ENCODE results near the gene MGAT4D. TPM values are rescaled to one million over a fixed set of nuclear protein-coding genes. Genes with fewer than 3 reads are reported as not detected.
"Not testable (repeated sequence)": the region's sequence is repeated elsewhere in the genome, so short reads cannot be mapped to it uniquely, and the experiment has no call there.

The MGAT4D gene
- total RNA-seq, 1 donor from 2014 or later: not detected

DNA sequence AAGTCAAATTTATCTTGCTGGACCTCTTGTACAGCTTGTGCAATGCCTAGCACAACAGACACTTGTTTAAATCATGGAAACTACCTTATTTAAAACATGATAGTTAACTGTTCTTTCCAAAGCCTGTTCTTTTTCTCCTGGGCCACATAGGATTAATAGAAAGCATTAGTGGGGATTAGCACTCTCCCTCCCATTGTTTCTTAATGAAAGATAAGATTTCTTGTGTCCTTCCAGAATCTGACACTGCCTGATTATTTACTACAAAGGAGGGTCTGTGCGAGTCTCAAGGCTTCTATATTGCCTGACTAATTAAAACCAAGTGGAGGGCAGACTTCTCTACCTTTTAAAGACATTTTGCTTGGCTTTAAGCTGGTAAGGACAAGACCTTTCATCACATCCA lies 17.3 kb upstream of the MGAT4D start:
- no peak for TF ChIP-seq CTCF (IDR thresholded peaks at IDR 0.05; ENCODE audit: insufficient read depth, low read length, severe bottlenecking)
- Histone ChIP-seq H3K27me3 (ENCODE audit: control insufficient read depth, insufficient read depth, low read length) (no peaks in the 10 kb centered on the region), H3K36me3 (ENCODE audit: control insufficient read depth, insufficient read depth, low read length) (no peaks in the 10 kb centered on the region), H3K4me3 (ENCODE audit: low read depth, low read length) (no peak overlapping the region)
- no peak for DNase-seq (ENCODE audit: low read depth)
- FAIRE-seq: no peak

DNA sequence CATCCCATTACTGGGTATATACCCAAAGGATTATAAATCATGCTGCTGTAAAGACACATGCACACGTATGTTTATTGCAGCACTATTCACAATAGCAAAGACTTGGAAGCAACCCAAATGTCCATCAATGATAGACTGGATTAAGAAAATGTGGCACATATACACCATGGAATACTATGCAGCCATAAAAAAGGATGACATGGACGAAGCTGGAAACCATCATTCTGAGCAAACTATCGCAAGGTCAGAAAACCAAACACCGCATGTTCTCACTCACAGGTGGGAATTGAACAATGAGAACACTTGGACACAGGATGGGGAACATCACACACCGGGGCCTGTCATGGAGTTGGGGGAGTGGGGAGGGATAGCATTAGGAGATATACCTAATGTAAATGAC lies 15.7 kb upstream of the MGAT4D start:
- FAIRE-seq; H3K4me3 ChIP-seq (ENCODE audit: low read depth, low read length); DNase-seq (ENCODE audit: low read depth); H3K27me3 ChIP-seq (ENCODE audit: control insufficient read depth, insufficient read depth, low read length); H3K36me3 ChIP-seq (ENCODE audit: control insufficient read depth, insufficient read depth, low read length): not testable (repeated sequence)

- Histone ChIP-seq H3K27me3 (ENCODE audit: control insufficient read depth, insufficient read depth, low read length) (peaks cover 8% of the 10 kb centered on the region), H3K4me3 (ENCODE audit: low read depth, low read length) (no peak overlapping the region), H3K36me3 (ENCODE audit: control insufficient read depth, insufficient read depth, low read length) (no peaks in the 10 kb centered on the region)
- no peak for DNase-seq (ENCODE audit: low read depth)
- TF ChIP-seq CTCF (IDR thresholded peaks at IDR 0.05; ENCODE audit: insufficient read depth, low read length, severe bottlenecking): no peak
- FAIRE-seq: no peak
Measured at GRCh38 chr4:140504261-140504660, 6.2 kb upstream of the MGAT4D start.

DNA sequence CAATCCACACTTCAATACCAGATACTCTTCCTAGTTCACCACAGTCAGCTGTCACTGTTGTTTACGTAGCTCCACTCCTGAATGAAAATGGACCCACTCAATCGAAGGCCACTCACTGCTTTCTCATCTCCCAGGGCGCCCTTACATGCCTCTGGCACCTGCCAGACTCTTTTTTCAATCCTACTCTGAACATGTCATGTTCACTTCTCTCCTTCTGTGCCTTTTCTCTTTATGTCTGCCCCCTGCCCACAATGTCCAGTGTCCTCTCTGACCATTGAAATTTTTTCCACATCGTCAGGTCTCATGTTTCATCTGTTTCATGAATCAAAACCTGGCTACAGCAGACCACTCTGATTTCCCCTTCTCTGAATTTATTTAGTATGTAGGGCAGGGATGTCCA lies 1.3 kb upstream of the MGAT4D start:
- Histone ChIP-seq H3K27me3 (ENCODE audit: control insufficient read depth, insufficient read depth, low read length) (peaks cover 23% of the 10 kb centered on the region), H3K4me3 (ENCODE audit: low read depth, low read length) (no peak overlapping the region), H3K36me3 (ENCODE audit: control insufficient read depth, insufficient read depth, low read length) (no peaks in the 10 kb centered on the region)
- no peak for TF ChIP-seq CTCF (IDR thresholded peaks at IDR 0.05; ENCODE audit: insufficient read depth, low read length, severe bottlenecking)
- DNase-seq (ENCODE audit: low read depth) (no peak), FAIRE-seq (no peak)

GRCh38 chr4:140497405-140497746 lies 717 bp downstream of the MGAT4D start:
- H3K36me3 ChIP-seq (ENCODE audit: control insufficient read depth, insufficient read depth, low read length): no peaks in the 10 kb centered on the region
- no peak overlapping the region for H3K4me3 ChIP-seq (ENCODE audit: low read depth, low read length)
- FAIRE-seq (no peak), DNase-seq (ENCODE audit: low read depth) (no peak)
- peaks cover 23% of the 10 kb centered on the region for H3K27me3 ChIP-seq (ENCODE audit: control insufficient read depth, insufficient read depth, low read length)
- TF ChIP-seq CTCF (IDR thresholded peaks at IDR 0.05; ENCODE audit: insufficient read depth, low read length, severe bottlenecking): no peak

DNA sequence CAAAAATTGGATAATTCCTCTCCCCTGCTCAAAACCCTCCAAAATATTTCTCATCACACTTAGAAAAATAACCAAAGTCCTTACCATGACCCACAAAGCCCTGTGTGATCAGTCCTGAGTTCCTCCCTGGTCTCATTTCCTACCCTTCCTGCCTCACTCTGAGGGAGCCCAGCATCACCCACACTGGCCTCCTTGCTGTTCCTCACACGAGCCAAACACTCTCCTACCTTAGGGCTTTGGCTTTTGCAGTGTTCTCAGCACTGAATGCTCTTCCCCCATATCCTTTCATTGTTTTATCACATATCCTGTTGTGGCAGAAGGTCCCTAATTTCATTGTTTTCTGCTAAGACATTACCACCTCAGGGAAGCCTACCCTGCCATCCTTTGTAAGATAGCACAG lies 12.2 kb downstream of the MGAT4D start:
- no peaks in the 10 kb centered on the region for H3K36me3 ChIP-seq (ENCODE audit: control insufficient read depth, insufficient read depth, low read length)
- peaks cover 1% of the 10 kb centered on the region for H3K27me3 ChIP-seq (ENCODE audit: control insufficient read depth, insufficient read depth, low read length)
- no peak for TF ChIP-seq CTCF (IDR thresholded peaks at IDR 0.05; ENCODE audit: insufficient read depth, low read length, severe bottlenecking)
- FAIRE-seq (no peak), DNase-seq (ENCODE audit: low read depth) (no peak)
- no peak overlapping the region for H3K4me3 ChIP-seq (ENCODE audit: low read depth, low read length)
